Endothelial cell (in vitro differentiated cells): Measurements from ENCODE around the gene ARHGEF12. TPM values are rescaled to one million over a fixed set of nuclear protein-coding genes. Genes with fewer than 3 reads are reported as not detected.
A peak's percentile ranks its signal among the peaks of the same experiment; 100 is the strongest.

Source experiments
- DNase-seq: peaks from one replicate; pipeline ENCODE4 v3.0.0; 2021; ENCODE audit warnings: low spot score
- H3K27ac Mint-ChIP-seq: one replicate; pipeline ENCODE4 v1.8.0; 2021; ENCODE audit warnings: mixed read lengths, inconsistent platforms; ENCODE audit not compliant: unreplicated experiment
- H3K27me3 Mint-ChIP-seq: one replicate; pipeline ENCODE4 v1.8.0; 2021; ENCODE audit warnings: mild to moderate bottlenecking, moderate library complexity, mixed read lengths, inconsistent platforms; ENCODE audit not compliant: unreplicated experiment
- H3K36me3 Mint-ChIP-seq: one replicate; pipeline ENCODE4 v1.8.0; 2021; ENCODE audit warnings: mild to moderate bottlenecking, low read depth, mixed read lengths, inconsistent platforms; ENCODE audit not compliant: unreplicated experiment
- H3K4me1 Mint-ChIP-seq: one replicate; pipeline ENCODE4 v1.8.0; 2021; ENCODE audit warnings: mild to moderate bottlenecking, mixed read lengths, inconsistent platforms; ENCODE audit not compliant: unreplicated experiment
- H3K4me3 Mint-ChIP-seq: one replicate; pipeline ENCODE4 v1.8.0; 2021; ENCODE audit warnings: mild to moderate bottlenecking, mixed read lengths, inconsistent platforms; ENCODE audit not compliant: unreplicated experiment
- H3K9me3 Mint-ChIP-seq: one replicate; pipeline ENCODE4 v1.8.0; 2021; ENCODE audit warnings: mixed read lengths, inconsistent platforms; ENCODE audit not compliant: unreplicated experiment
- total RNA-seq: library from RNA; stranded (reverse); fragmentation: NEBNext Ultra II Directional; extraction: Animal tissue kit (Norgen Biotek cat#: 25700); gene quantifications from one replicate; pipeline ENCODE4 v1.2.1, GENCODE V29; 2021; ENCODE audit not compliant: unreplicated experiment
- TF ChIP-seq, protein P1 (sequence below): fragments of 200-600 bp; sonication (generic); IDR thresholded peaks from one replicate; pipeline ENCODE4 v1.5.0; 2021; ENCODE audit warnings: antibody characterized with exemption; ENCODE audit not compliant: unreplicated experiment

ARHGEF12 gene
- total RNA-seq, 1 donor from 2014 or later = 128 TPM

DNA sequence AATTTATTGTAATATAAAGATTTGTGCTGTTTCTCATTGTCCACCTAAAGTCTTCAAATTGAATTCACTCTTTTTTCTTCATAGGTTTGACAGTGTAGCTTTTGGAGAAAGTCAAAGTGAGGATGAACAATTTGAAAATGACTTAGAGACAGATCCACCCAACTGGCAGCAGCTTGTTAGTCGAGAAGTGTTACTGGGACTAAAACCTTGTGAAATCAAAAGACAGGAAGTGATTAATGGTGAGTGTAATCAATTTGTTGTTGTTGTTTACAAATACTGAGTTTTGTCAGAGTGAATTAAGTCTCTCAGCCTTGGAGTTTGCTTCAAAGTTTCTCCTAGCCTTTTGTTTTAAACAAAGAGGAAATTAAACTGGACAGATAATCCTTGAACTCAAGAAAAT, 121.8 kb downstream of the ARHGEF12 start:
- no peak for DNase-seq
- peaks cover 31% of the 10 kb centered on the region for H3K36me3 Mint-ChIP-seq
- H3K27me3 Mint-ChIP-seq = no peaks in the 10 kb centered on the region
- TF ChIP-seq, protein P1, sequence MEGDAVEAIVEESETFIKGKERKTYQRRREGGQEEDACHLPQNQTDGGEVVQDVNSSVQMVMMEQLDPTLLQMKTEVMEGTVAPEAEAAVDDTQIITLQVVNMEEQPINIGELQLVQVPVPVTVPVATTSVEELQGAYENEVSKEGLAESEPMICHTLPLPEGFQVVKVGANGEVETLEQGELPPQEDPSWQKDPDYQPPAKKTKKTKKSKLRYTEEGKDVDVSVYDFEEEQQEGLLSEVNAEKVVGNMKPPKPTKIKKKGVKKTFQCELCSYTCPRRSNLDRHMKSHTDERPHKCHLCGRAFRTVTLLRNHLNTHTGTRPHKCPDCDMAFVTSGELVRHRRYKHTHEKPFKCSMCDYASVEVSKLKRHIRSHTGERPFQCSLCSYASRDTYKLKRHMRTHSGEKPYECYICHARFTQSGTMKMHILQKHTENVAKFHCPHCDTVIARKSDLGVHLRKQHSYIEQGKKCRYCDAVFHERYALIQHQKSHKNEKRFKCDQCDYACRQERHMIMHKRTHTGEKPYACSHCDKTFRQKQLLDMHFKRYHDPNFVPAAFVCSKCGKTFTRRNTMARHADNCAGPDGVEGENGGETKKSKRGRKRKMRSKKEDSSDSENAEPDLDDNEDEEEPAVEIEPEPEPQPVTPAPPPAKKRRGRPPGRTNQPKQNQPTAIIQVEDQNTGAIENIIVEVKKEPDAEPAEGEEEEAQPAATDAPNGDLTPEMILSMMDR = no peak
- no peak overlapping the region for H3K4me3 Mint-ChIP-seq
- H3K9me3 Mint-ChIP-seq = no peaks in the 10 kb centered on the region
- no peaks in the 10 kb centered on the region for H3K4me1 Mint-ChIP-seq
- H3K27ac Mint-ChIP-seq = no peak overlapping the region

DNA sequence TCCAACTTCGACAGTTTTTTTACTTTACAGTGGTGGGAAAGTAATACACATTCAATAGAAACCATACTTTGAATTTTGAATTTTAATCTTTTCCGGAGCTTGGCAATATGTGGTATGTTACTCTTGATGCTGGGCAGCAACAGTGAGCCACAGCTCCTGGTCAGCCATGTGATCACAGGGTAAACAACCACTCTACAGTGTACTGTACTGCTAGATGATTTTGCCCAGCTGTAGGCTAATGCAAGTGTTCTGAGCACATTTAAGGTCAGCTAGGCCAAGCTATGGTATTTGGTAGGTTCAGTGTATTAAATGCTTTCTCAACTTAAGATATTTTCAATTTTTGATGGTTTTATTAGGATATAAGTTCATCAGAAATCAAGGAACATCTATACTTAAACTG, 126.6 kb downstream of the ARHGEF12 start:
- peaks cover 37% of the 10 kb centered on the region for H3K36me3 Mint-ChIP-seq

DNA sequence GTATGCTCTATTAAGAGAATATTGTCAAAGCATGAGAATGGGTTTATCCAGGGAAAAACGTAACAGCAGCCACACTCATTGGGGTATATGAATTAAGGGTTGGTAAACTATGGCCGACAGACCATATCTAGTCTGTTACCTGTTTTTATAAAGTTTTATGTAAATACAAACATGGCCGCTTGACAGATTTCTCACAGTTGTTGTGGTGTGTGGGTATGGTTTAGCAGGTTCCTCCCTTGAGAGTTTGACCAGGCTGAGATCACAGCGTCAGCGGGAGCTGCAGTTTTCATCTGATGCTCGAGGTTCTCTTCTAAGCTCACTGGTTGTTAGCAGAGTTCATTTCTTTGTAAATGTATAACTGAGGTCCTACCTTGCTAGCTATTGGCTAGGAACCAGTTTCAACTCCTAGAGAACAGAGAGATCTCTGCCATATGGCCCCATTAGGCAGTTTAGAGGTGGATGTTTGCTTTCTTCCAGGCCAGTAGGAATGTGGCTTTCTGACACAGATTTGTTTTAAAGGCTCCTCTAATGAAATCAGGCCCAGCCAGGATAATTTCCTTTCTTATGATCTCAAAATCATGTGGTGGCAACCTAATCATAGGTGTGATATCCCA, 129.8 kb downstream of the ARHGEF12 start:
- no peak overlapping the region for H3K27ac Mint-ChIP-seq
- no peaks in the 10 kb centered on the region for H3K4me1 Mint-ChIP-seq
- H3K36me3 Mint-ChIP-seq = peaks cover 54% of the 10 kb centered on the region
- TF ChIP-seq, protein P1 = no peak
- H3K27me3 Mint-ChIP-seq = no peaks in the 10 kb centered on the region
- H3K4me3 Mint-ChIP-seq = peak overlapping the region; percentile 18
- no peak for DNase-seq
- no peaks in the 10 kb centered on the region for H3K9me3 Mint-ChIP-seq

More for the DNA sequence above, 126.6 kb downstream of the ARHGEF12 start:
- H3K27me3 Mint-ChIP-seq = no peaks in the 10 kb centered on the region
- TF ChIP-seq, protein P1 = no peak
- no peak overlapping the region for H3K27ac Mint-ChIP-seq
- DNase-seq = no peak
- H3K9me3 Mint-ChIP-seq = no peaks in the 10 kb centered on the region
- H3K4me1 Mint-ChIP-seq = no peaks in the 10 kb centered on the region
- no peak overlapping the region for H3K4me3 Mint-ChIP-seq

DNA sequence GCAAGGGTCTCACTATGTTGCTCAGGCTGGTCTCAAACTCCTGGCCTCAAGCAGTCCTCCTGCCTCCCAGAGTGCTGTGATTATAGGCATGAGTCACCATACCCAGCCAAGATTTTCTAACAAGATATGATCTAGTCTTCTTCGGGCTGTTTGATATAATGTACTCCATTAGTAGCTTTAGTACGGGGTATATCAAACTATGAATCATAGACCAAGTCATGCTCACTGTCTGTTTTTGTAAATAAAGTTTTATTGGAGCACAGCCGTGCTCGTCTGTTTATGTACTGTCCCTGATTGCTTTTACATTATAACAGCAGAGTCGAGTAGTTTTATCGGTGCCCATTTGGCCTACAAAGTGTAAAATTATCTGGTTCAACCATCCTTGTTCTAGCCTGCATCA, 131.4 kb downstream of the ARHGEF12 start:
- Mint-ChIP-seq H3K4me1 (no peaks in the 10 kb centered on the region), H3K4me3 (no peak overlapping the region), H3K27me3 (no peaks in the 10 kb centered on the region), H3K36me3 (peaks cover 46% of the 10 kb centered on the region), H3K27ac (no peak overlapping the region), H3K9me3 (no peaks in the 10 kb centered on the region)
- TF ChIP-seq, protein P1 = no peak
- no peak for DNase-seq

DNA sequence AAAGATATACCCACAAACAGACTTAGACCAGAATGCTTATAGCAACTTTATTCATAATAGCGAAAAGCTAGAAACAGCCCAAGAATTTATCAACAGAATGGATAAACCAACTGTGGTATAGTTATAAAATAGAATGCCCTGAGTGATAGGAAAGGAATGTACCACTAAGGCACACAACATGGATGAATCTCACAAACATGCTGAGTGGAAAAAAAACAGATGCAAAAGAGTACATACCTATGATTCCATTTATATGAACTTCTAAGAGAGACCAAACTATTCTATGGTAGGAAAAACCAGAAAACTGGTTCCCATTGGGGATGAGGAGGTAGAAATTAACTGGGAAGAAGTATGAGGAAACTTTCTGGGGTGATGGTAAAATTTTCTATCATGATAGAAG, 134.9 kb downstream of the ARHGEF12 start:
- TF ChIP-seq, protein P1 = no peak
- Mint-ChIP-seq H3K36me3 (peaks cover 44% of the 10 kb centered on the region), H3K4me1 (no peaks in the 10 kb centered on the region), H3K4me3 (no peak overlapping the region), H3K9me3 (no peaks in the 10 kb centered on the region), H3K27ac (no peak overlapping the region), H3K27me3 (peaks cover 1% of the 10 kb centered on the region)
- no peak for DNase-seq
